Skin epidermis (tissue), 12 donors: ENCODE data around the gene RORB.

Source experiments
- H3K27ac ChIP-seq, 21 experiments: fragments of 200-600 bp; sonication (generic) in 11 of 21; one replicate each; pipeline ENCODE4 v1.5.0; 2020; ENCODE audit warnings: mild to moderate bottlenecking in 3 of 21, inconsistent platforms in 2 of 21, moderate library complexity in 2 of 21
- H3K4me3 ChIP-seq, 7 experiments: fragments of 200-600 bp; sonication (generic) in 2 of 7; one replicate each; pipeline ENCODE4 v1.5.0; 2020; ENCODE audit warnings: inconsistent platforms in 2 of 7, mild to moderate bottlenecking in 2 of 7, moderate library complexity in 1 of 7

RORB gene

DNA sequence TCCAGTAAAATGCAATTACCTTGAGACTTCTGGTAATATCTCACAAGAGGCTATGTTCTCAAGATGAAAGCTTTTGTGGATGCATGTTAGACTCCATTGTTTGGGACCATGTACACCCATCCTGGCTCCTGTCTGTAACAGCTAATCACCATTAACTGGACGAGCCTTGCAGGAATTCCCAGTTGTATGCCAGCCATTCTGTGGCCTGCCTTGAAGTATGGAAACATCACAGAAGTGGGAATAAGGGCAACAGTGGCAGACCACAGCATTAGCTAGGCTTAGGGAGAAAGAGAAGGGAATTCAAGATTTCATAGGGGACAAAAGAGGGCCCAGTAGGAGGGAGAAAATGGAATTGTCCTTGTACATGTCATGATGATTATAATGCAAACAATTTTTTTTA is 79.0 kb downstream of the RORB start:
- H3K27ac ChIP-seq, result no peak overlapping the region
- H3K4me3 ChIP-seq, result no peak overlapping the region

DNA sequence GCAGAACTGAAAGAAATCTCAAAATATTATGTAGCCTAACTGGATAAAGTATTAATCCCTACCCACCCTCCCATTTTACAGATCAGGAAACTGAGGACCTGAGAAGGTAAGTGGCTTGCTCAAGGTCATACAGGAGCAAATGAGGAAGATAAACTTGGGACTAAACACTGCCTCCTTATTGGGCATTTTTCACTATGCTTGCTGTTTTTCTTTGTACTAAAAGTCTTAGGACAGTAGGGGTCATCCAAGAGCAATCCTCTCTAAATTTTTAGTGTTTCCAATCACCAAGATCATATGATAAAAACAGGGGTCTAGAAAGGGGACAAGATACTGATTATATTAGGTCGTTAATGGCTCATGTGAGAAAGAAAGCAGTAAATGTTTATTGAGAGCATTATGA is 80.8 kb downstream of the RORB start:
- H3K4me3 ChIP-seq, result no peak overlapping the region
- H3K27ac ChIP-seq, result no peak overlapping the region

GRCh38 chr9:74589576-74589975 is 92.4 kb downstream of the RORB start:
- Histone ChIP-seq H3K27ac (no peak overlapping the region), H3K4me3 (no peak overlapping the region)

DNA sequence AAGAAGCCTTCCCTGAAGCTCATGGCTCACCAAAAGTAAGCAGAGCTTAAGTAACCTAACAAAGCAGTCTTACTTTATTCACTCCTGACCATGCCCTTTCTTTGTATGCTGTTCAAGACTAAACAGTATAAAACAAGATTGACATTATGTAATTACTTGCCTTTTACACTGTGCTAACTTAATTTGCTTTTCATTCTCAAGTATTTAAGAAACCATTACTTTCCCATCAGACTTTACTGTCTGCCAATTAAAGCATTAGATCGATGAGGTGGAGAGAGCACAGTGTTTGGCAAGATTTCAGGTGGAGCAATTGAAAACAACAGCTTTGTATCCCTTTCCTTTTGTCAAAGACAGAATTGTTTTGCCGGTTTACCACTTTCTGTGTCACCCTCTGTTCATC is 98.2 kb downstream of the RORB start:
- no peak overlapping the region for H3K27ac ChIP-seq

DNA sequence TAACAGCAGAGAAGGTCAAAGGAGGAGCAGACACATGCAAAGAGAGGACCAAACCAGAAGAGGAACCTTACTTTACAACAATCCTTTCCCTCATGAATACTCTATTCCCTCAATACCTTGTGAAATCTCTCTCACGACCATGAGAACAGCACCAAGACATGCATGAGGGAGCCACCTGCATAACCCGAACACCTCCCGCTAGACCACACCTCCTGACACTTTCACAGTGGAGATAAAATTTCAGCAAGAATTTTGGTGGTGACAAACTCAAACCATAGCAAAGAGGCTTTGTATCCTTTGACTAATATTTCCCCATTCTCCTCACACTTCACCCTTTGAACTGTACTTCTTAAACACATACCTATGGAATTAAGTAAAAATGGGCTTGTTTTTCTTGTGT is 101.7 kb downstream of the RORB start:
- Histone ChIP-seq H3K27ac (no peak overlapping the region), H3K4me3 (no peak overlapping the region)

More for the DNA sequence above, 98.2 kb downstream of the RORB start:
- no peak overlapping the region for H3K4me3 ChIP-seq

DNA sequence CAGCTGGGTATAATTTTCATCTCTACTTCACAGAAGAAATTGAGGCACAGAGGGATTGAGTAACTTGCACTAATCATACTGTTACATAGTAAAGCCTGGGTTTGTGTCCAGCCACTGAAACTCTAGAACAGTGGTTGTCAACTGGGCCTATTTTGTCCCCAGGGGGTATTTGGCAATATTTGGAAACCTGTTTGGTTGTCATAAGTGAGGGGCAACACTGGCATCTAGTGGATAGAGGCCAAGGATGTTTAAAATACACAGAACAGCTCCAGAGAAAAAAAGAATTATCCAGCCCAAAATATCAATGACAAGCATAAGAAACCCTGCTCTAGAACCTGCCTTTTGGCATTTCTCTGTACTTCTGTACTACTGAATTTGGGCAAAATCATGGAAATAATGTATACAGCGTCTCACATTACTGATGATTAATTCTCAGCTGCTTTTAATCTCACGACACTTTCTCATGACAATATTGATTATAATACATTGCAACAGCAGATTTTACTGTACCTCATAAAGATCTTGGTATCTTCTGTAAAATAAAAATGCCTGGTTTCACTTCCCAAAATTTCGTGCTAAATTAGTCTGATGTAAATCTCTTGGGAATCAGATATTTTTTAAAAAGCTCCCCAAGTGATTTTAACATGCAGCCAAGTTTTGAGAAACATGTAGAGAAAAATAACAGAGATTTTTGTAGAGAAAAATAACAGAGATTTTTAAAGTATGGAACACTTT is 112.7 kb downstream of the RORB start:
- Histone ChIP-seq H3K4me3 (no peak overlapping the region), H3K27ac (no peak overlapping the region)

GRCh38 chr9:74610523-74611061 is 113.5 kb downstream of the RORB start:
- H3K4me3 ChIP-seq, result no peak overlapping the region

GRCh38 chr9:74630228-74630627 is 133.1 kb downstream of the RORB start:
- no peak overlapping the region for H3K27ac ChIP-seq
- H3K4me3 ChIP-seq, result no peak overlapping the region

More at GRCh38 chr9:74610523-74611061, 113.5 kb downstream of the RORB start:
- no peak overlapping the region for H3K27ac ChIP-seq

GRCh38 chr9:74639112-74639511 is 142.0 kb downstream of the RORB start:
- Histone ChIP-seq H3K4me3 (no peak overlapping the region), H3K27ac (no peak overlapping the region)

GRCh38 chr9:74642376-74642775 is 145.2 kb downstream of the RORB start:
- Histone ChIP-seq H3K4me3 (no peak overlapping the region), H3K27ac (no peak overlapping the region)

DNA sequence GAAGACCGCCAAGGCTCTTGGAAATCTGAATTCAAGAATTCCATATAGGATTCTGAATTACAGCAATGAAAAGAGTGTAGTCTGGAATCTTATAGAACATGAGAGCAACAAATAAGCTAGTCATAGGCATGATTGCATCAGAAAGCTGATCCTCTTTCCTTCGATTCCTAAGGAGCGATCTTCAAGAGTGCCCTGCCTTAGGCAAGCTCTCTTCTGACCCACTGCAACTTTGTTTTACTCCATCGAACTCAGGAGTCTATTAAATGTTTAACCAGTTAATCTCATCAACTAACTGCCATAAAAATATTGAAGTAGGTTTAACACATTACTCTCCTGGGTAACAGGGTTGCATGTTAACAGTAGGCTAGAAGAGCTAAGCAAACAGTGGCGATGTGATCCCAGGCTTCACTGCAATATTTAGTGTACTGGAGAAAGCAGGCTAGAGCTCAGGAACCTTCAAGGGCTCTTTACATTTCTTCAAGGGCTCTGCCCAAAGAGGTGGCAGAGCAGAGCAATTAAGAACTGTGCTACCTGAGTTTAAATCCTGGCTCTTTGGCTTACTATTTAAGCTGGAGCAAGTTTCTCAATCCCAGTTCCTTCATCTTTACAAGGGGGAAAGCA is 146.3 kb downstream of the RORB start:
- H3K27ac ChIP-seq, result no peak overlapping the region
- H3K4me3 ChIP-seq, result no peak overlapping the region

- no peak overlapping the region for H3K4me3 ChIP-seq
- H3K27ac ChIP-seq, result no peak overlapping the region
Observed at GRCh38 chr9:74644023-74644422, 146.9 kb downstream of the RORB start.

DNA sequence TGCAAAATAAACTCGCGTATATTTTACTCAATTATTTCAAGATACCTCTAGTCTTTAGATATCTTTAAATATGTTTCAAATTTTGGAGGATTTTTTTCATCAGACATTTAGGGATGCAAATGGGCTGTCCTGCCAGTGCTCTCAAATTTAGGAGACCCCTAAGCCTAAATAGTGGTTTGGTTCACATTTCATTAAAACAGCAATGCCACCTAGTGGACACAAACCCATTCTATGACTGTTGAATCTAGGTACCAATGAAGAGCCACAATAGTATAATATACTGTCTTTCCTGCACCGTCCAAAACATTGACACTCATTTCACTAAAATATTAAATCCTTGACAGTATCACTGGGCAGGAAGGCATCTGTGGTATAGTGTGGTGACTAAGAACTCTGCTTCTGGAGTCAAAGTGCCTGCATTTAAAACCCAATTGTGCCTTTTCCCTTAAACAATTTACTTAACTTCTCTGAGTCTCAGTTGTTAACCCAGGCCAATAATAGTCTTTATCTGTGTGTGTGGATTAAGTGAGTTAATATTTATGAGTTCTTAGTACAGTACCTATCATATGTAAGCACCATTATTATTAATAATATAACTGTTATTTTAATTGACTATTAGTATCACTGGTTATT is 148.0 kb downstream of the RORB start:
- H3K4me3 ChIP-seq, result no peak overlapping the region

DNA sequence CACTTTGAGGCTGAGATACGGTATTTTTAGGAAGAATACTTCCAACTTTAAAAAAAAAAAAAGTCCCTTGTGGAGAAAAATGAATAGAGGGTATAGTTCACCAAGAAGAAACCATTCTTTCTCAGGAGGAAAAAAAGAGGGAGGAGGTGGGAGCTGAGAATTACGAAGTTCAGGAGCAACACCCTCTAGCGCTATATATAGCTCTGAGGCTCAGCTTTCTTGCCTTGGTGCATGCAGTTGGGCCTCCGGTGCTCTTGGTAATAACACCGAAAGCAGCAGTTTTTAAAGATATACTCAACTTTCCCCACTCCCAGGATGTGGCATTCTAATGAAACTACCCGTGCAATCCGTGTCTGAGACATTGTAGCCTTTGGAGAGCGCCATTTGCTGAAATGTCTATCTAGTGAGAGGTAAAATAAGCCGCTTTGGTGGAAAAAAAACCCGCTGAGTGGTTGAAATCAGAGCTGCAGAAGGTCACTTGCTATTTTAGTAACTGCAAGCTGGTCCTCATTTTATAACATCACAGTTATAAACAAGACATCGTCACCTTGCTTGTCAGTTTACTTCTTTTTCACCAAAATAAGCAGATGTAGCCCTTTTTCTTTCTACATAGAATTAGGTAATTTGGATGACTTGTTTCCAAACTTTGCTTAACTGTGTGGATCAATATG is 156.4 kb downstream of the RORB start:
- no peak overlapping the region for H3K4me3 ChIP-seq

More for the DNA sequence above, 148.0 kb downstream of the RORB start:
- H3K27ac ChIP-seq, result no peak overlapping the region

DNA sequence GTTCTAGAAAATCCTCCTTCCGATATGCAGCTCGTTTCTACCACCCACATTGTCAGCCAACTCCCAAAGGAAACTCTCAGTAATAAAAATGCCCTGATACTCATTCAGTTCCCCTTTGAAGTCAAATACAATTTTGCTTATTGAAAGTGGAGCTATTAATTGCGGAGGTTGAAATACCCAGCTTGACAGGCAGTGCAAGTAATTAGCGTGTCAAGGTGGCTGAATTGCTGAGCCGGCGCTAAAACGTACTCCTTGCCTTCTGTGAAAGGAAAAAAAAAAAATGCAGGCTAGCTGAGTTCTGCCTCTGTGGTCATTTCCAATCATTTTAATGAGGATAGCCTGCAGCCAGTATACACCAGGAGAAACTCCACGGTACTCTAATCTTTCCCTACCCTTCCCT is 165.5 kb downstream of the RORB start:
- Histone ChIP-seq H3K4me3 (no peak overlapping the region), H3K27ac (no peak overlapping the region)

More for the DNA sequence above, 156.4 kb downstream of the RORB start:
- no peak overlapping the region for H3K27ac ChIP-seq

DNA sequence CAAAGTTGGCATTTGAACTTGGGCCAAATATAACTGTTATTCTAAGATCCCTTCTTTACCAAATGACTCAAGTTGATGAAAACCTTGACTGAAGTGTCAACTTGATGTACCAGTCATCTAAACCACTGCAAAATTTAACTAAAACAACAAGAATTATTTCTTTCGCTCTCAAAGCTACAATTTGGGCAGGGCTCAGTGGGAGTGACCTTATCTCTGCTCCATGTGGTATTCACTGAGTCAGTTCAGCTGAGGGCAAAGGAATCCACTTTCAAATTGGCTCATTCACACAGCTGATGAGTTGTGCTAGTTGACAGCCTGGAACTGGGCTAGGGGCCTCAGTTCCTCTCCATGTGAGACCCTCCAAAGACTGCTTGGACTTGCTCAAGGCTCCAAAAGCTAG is 166.3 kb downstream of the RORB start:
- no peak overlapping the region for H3K27ac ChIP-seq
- no peak overlapping the region for H3K4me3 ChIP-seq

GRCh38 chr9:74666625-74667316 is 169.6 kb downstream of the RORB start:
- Histone ChIP-seq H3K27ac (no peak overlapping the region), H3K4me3 (no peak overlapping the region)

- Histone ChIP-seq H3K27ac (no peak overlapping the region), H3K4me3 (no peak overlapping the region)
Observed at GRCh38 chr9:74672237-74672636, 175.1 kb downstream of the RORB start.

GRCh38 chr9:74674077-74674476 is 176.9 kb downstream of the RORB start:
- H3K4me3 ChIP-seq, result no peak overlapping the region
- H3K27ac ChIP-seq, result no peak overlapping the region

DNA sequence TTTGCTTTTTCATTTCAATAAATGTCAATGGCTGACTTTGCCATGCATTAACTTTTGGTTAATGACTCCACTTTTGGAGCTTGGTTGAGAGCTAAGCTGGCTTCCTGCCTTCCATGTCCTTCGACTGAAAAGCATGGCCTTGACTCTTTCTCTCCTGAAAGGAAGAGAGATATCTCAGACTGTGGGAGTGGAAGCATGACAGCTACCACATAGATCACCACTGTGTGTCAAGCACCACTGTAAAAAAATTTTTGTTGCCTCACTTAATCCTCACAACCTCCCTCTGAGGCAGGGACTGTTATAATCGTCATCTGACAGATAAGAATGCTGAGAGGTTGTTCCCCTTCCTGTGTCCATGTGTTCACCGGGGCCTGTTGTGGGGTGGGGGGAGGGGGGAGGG is 184.8 kb downstream of the RORB start:
- Histone ChIP-seq H3K4me3 (no peak overlapping the region), H3K27ac (no peak overlapping the region)
